Small intestine (tissue), 7 donors: ENCODE data around the gene P2RX3. TPM values are rescaled to one million over a fixed set of nuclear protein-coding genes. Genes with fewer than 3 reads are reported as not detected.
A peak's percentile ranks its signal among the peaks of the same experiment; 100 is the strongest.

Experiments
- DNase-seq, 2 donors: peaks; one replicate each; pipeline versions ENCODE4 v3.0.0 to v3.0.0-alpha.2; 2013
- FAIRE-seq: peaks from 2 replicates; lab custom pipeline; 2012; peaks lifted over from hg19 to GRCh38; lab: Jason Lieb, UNC
- H3K27ac ChIP-seq, 3 donors: one replicate each; pipeline ENCODE4 v1.5.1; 2013; ENCODE audit warnings: low read length in 2 of 3, mild to moderate bottlenecking in 2 of 3, control low read depth in 1 of 3, inconsistent platforms in 1 of 3, low read depth in 1 of 3, moderate library complexity in 1 of 3
- H3K27me3 ChIP-seq, 3 donors: one replicate each; pipeline ENCODE4 v1.6.1; 2013; ENCODE audit warnings: low read length in 3 of 3, inconsistent platforms in 1 of 3; ENCODE audit not compliant: control insufficient read depth in 3 of 3, insufficient read depth in 3 of 3
- H3K36me3 ChIP-seq, 3 donors: one replicate each; pipeline ENCODE4 v1.6.1; 2013; ENCODE audit warnings: low read length in 3 of 3, inconsistent platforms in 1 of 3, low read depth in 1 of 3, mild to moderate bottlenecking in 1 of 3, moderate library complexity in 1 of 3; ENCODE audit not compliant: control insufficient read depth in 3 of 3, insufficient read depth in 2 of 3
- H3K4me1 ChIP-seq, 3 donors: one replicate each; pipeline ENCODE4 v1.6.1; 2013; ENCODE audit warnings: low read length in 2 of 3, inconsistent platforms in 1 of 3, low read depth in 1 of 3, mild to moderate bottlenecking in 1 of 3, moderate library complexity in 1 of 3; ENCODE audit not compliant: control insufficient read depth in 3 of 3, insufficient read depth in 2 of 3
- H3K4me3 ChIP-seq, 3 donors: one replicate each; pipeline ENCODE4 v1.5.1; 2013; ENCODE audit warnings: low read length in 3 of 3, control low read depth in 1 of 3, inconsistent platforms in 1 of 3, low read depth in 1 of 3, mild to moderate bottlenecking in 1 of 3, moderate library complexity in 1 of 3
- H3K9me3 ChIP-seq, 2 donors: one replicate each; pipeline ENCODE4 v1.6.1; 2013; ENCODE audit warnings: low read depth in 1 of 2, low read length in 1 of 2; ENCODE audit not compliant: control insufficient read depth in 2 of 2, insufficient read depth in 1 of 2
- WGBS, 3 donors: extraction: QIAGEN DNeasy Blood & Tissue Kit; methylation state at CpG; one replicate each; pipeline ENCODE4 v1.1.7; 2013; 5-methylcytosine and 5-hydroxymethylcytosine counted together
- polyA plus RNA-seq, 4 donors: library from polyadenylated mRNA; stranded (reverse) in 3 of 4; unstranded in 1 of 4; fragments of 200-250 nt in 3 of 4; fragments of 120-200 nt in 1 of 4; gene quantifications; one replicate each; pipeline versions ENCODE4 v1.2.1 to v1.2.3, GENCODE V29; 2013
- donor health status: healthy with polysubstance abuse.
- donor health status: control.
- donor health status: control.
- donor health status: Bipolar disorder and iron deficiency.
- donor health status: healthy.

Gene P2RX3
- polyA plus RNA-seq, 4 donors, result 0.46 to 0.68 TPM; not detected in 2

GRCh38 chr11:57353852-57354251 is 15.7 kb downstream of the P2RX3 start:
- 75 to 79% (median 76%) methylated on average over 4 of the region's 4 CpGs for WGBS, 3 donors
- no peak for FAIRE-seq

GRCh38 chr11:57354699-57355098 is 16.5 kb downstream of the P2RX3 start:
- no peaks in the 10 kb centered on the region for H3K4me1 ChIP-seq
- WGBS, 3 donors, result 76 to 91% (median 81%) methylated on average over 6 of the region's 6 CpGs
- DNase-seq, result no peak
- peaks cover 0 to 6% of the 10 kb centered on the region in 2 donors for H3K9me3 ChIP-seq
- no peak for FAIRE-seq
- no peaks in the 10 kb centered on the region for H3K36me3 ChIP-seq
- no peak overlapping the region for H3K4me3 ChIP-seq
- no peak overlapping the region for H3K27ac ChIP-seq
- no peaks in the 10 kb centered on the region for H3K27me3 ChIP-seq

More at GRCh38 chr11:57353852-57354251, 15.7 kb downstream of the P2RX3 start:
- no peaks in the 10 kb centered on the region for H3K4me1 ChIP-seq
- H3K27ac ChIP-seq, result no peak overlapping the region
- DNase-seq, result no peak
- H3K36me3 ChIP-seq, result no peaks in the 10 kb centered on the region
- no peak overlapping the region for H3K4me3 ChIP-seq
- no peaks in the 10 kb centered on the region for H3K27me3 ChIP-seq
- peaks cover 0 to 6% of the 10 kb centered on the region in 2 donors for H3K9me3 ChIP-seq

DNA sequence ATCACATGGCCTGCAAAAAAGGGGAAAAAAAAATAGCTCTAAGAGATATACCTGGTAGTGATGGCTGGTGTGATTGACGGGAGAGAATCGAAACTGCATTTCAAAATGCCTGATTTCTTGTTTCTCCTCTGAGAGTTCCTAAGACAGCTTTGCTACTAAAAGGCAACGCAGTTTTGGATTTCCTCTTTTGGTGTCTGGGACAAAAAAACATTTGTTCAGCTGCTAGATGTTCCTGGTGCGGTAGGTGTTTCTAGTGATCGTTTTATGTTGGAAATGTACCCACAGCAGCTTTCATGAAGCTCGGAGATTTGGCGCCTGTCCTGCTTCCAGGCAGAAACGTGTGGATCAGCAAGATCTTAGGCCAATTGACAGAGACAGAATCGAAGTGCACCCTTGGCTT is 18.1 kb downstream of the P2RX3 start:
- H3K9me3 ChIP-seq, result no peaks in the 10 kb centered on the region
- no peak overlapping the region for H3K27ac ChIP-seq
- H3K27me3 ChIP-seq, result no peaks in the 10 kb centered on the region
- no peaks in the 10 kb centered on the region for H3K36me3 ChIP-seq
- no peak for DNase-seq
- FAIRE-seq, result no peak
- WGBS, 3 donors, result 58 to 71% (median 64%) methylated on average over 9 of the region's 9 CpGs
- H3K4me1 ChIP-seq, result no peaks in the 10 kb centered on the region
- H3K4me3 ChIP-seq, result no peak overlapping the region

GRCh38 chr11:57357310-57357709 is 19.2 kb downstream of the P2RX3 start:
- whole genome bisulfite sequencing, 3 donors, result 83 to 86% (median 84%) methylated on average over 3 of the region's 3 CpGs
- no peak overlapping the region for H3K4me3 ChIP-seq
- H3K4me1 ChIP-seq, result no peaks in the 10 kb centered on the region
- H3K27me3 ChIP-seq, result no peaks in the 10 kb centered on the region
- H3K36me3 ChIP-seq, result no peaks in the 10 kb centered on the region
- H3K27ac ChIP-seq, result no peak overlapping the region
- no peaks in the 10 kb centered on the region for H3K9me3 ChIP-seq
- FAIRE-seq (no peak), DNase-seq (no peak)

- Histone ChIP-seq H3K27ac (no peak overlapping the region), H3K4me1 (no peaks in the 10 kb centered on the region), H3K36me3 (no peaks in the 10 kb centered on the region), H3K4me3 (no peak overlapping the region), H3K9me3 (no peaks in the 10 kb centered on the region), H3K27me3 (no peaks in the 10 kb centered on the region)
- FAIRE-seq (no peak), DNase-seq (no peak)
- WGBS, 3 donors, result 44 to 54% (median 53%) methylated on average over 6 of the region's 6 CpGs
These were observed 19.7 kb downstream of the P2RX3 start for GRCh38 chr11:57357856-57358255.

GRCh38 chr11:57358543-57358961 is 20.4 kb downstream of the P2RX3 start:
- Histone ChIP-seq H3K4me3 (no peak overlapping the region), H3K27me3 (no peaks in the 10 kb centered on the region), H3K27ac (no peak overlapping the region), H3K9me3 (no peaks in the 10 kb centered on the region), H3K36me3 (no peaks in the 10 kb centered on the region), H3K4me1 (no peaks in the 10 kb centered on the region)
- 20 to 56% (median 40%) methylated on average over 9 of the region's 9 CpGs for WGBS, 3 donors
- peak; percentile 20 to 26 for DNase-seq
- FAIRE-seq, result no peak

DNA sequence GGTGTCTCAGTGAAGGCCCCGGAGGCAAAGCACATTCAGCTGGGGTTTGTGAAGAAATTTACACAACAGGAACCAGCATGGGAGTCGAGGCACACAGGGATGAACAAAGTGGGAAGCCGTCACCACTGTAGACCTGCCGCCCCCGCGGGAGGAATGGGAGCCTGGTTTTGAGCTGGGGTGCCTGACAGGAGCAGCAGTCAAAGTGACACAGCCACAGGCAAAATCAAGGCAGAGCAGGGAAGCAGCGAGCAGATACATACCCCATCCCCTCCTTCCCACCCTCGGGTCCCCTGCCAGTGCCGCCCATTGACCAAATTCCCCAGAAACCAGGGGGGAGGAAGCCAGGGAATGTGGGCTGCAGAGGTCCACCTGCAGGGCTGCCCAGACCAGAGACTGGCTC is 20.8 kb downstream of the P2RX3 start:
- H3K36me3 ChIP-seq, result no peaks in the 10 kb centered on the region
- H3K27me3 ChIP-seq, result no peaks in the 10 kb centered on the region
- no peak overlapping the region for H3K4me3 ChIP-seq
- H3K27ac ChIP-seq, result no peak overlapping the region
- FAIRE-seq, result no peak
- no peak for DNase-seq
- 67 to 73% (median 67%) methylated on average over 7 to 9 of the region's 9 CpGs for WGBS, 3 donors
- H3K4me1 ChIP-seq, result no peaks in the 10 kb centered on the region
- H3K9me3 ChIP-seq, result no peaks in the 10 kb centered on the region

DNA sequence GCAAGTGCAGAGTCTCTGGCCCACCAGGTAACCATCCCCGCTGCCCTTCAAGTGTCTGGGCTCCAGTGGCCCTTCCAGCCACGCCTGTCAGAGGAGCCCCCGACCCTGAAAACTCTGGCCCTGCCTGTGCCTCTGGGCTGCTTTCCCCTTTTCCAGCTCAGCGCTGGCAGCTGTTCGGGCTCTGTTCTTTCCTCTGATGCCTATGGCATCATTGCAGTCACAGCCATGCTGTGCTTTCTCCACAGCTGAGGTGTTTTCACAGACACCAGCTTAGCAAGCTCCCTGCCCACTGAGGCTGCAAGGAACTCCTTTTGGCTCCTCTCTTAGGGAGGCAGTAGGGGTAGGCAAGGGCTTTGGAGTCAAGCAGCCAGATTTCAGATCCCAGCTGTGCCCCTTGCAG is 21.2 kb downstream of the P2RX3 start:
- no peaks in the 10 kb centered on the region for H3K9me3 ChIP-seq
- no peaks in the 10 kb centered on the region for H3K36me3 ChIP-seq
- H3K27me3 ChIP-seq, result no peaks in the 10 kb centered on the region
- DNase-seq (no peak), FAIRE-seq (no peak)
- 82 to 85% (median 84%) methylated on average over 5 of the region's 5 CpGs for WGBS, 3 donors
- no peaks in the 10 kb centered on the region for H3K4me1 ChIP-seq
- H3K4me3 ChIP-seq, result no peak overlapping the region
- no peak overlapping the region for H3K27ac ChIP-seq
